Right atrium auricular region (tissue), 2 donors: Measurements from ENCODE around the gene TAGLN2. TPM values are rescaled to one million over a fixed set of nuclear protein-coding genes. Genes with fewer than 3 reads are reported as not detected.
"Not testable (repeated sequence)": the region's sequence is repeated elsewhere in the genome, so short reads cannot be mapped to it uniquely, and the experiment has no call there.

Experiments
- DNase-seq: peaks from one replicate; pipeline ENCODE4 v3.0.0-alpha.2; 2019; ENCODE audit warnings: low spot score
- H3K27ac ChIP-seq, 2 donors: fragments of 200-600 bp; sonication (generic); 1 replicate in 1 of 2; 2 replicates in 1 of 2; pipeline ENCODE4 v1.5.1; 2016 to 2019
- H3K27me3 ChIP-seq, 2 donors: fragments of 200-600 bp; sonication (generic); one replicate each; pipeline versions ENCODE4 v1.5.1 to v1.6.0; 2017 to 2019
- H3K36me3 ChIP-seq: fragments of 200-600 bp; sonication (generic); one replicate; pipeline ENCODE4 v1.5.1; 2016
- H3K4me1 ChIP-seq, 2 donors: fragments of 200-600 bp; sonication (generic); one replicate each; pipeline versions ENCODE4 v1.5.1 to v1.6.0; 2017 to 2019
- H3K4me3 ChIP-seq, 2 donors: fragments of 200-600 bp; sonication (generic); 1 replicate in 1 of 2; 2 replicates in 1 of 2; pipeline ENCODE4 v1.5.1; 2017 to 2019; ENCODE audit warnings: mild to moderate bottlenecking in 1 of 2, moderate library complexity in 1 of 2
- H3K9me3 ChIP-seq, 2 donors: fragments of 200-600 bp; sonication (generic); one replicate each; pipeline ENCODE4 v1.5.1; 2019
- total RNA-seq, 2 donors: library from RNA; depleted of rRNA; stranded (reverse); fragments of >200 nt; gene quantifications; one replicate each; pipeline ENCODE4 v1.1.0, GENCODE V29; 2016
- TF ChIP-seq, protein P1 (sequence below), 2 donors: fragments of 200-600 bp; sonication (generic); IDR thresholded peaks; one replicate each; pipeline ENCODE4 v1.5.1; 2019; ENCODE audit warnings: antibody characterized with exemption in 2 of 2

TAGLN2 gene
- total RNA-seq, 2 donors from 2014 or later: 124 to 235 TPM

DNA sequence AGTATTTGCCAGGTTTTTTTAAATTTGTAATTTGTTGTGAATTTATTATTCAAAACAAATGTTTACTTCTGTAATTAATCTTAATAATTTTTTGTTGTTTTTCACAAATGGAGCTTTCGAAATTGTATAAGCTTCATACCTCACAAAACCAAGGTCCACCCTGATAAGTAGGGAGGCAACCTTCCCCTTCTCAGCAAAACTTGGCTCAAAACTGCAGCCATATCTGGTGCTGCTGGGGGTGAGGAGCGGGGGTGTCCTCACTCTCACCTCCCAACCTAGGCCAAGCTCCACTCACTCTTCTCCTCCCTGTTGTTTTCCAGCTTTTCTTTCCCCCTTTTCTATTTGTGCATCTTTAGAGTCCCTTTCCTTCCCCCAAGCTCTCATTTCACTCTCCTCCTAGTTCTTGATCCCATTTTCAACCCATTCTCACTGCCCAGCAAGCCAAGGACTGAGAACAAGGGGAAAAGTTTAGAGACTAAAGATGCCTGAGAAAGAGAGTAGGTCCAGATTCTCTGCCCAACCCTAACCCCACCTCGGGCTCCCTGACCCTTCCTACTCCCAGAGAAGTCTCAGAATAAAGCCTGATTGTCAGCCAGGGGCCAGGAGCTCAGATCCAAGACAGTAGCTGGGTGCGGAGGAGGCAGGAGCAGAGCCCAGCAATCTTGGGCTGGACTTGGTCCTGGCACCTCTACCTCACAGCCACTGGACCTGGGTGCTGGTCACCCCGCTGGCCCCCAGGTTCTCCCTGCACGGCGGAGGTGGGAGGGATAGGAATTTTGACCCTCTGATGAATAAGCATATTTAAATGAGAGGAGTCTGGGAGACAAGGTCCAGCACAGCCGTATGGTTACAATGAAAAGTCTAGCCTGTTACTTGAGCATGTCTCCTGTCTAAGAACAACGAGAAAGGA, 17.0 kb downstream of the TAGLN2 start:
- H3K4me3 ChIP-seq: no peak overlapping the region
- H3K9me3 ChIP-seq: no peaks in the 10 kb centered on the region
- H3K4me1 ChIP-seq: peaks cover 0 to 32% of the 10 kb centered on the region in 2 donors
- H3K27me3 ChIP-seq: no peaks in the 10 kb centered on the region
- H3K36me3 ChIP-seq: no peaks in the 10 kb centered on the region
- TF ChIP-seq, protein P1, sequence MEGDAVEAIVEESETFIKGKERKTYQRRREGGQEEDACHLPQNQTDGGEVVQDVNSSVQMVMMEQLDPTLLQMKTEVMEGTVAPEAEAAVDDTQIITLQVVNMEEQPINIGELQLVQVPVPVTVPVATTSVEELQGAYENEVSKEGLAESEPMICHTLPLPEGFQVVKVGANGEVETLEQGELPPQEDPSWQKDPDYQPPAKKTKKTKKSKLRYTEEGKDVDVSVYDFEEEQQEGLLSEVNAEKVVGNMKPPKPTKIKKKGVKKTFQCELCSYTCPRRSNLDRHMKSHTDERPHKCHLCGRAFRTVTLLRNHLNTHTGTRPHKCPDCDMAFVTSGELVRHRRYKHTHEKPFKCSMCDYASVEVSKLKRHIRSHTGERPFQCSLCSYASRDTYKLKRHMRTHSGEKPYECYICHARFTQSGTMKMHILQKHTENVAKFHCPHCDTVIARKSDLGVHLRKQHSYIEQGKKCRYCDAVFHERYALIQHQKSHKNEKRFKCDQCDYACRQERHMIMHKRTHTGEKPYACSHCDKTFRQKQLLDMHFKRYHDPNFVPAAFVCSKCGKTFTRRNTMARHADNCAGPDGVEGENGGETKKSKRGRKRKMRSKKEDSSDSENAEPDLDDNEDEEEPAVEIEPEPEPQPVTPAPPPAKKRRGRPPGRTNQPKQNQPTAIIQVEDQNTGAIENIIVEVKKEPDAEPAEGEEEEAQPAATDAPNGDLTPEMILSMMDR (IDR thresholded peaks at IDR 0.05): no peak
- no peak overlapping the region for H3K27ac ChIP-seq
- DNase-seq: no peak

DNA sequence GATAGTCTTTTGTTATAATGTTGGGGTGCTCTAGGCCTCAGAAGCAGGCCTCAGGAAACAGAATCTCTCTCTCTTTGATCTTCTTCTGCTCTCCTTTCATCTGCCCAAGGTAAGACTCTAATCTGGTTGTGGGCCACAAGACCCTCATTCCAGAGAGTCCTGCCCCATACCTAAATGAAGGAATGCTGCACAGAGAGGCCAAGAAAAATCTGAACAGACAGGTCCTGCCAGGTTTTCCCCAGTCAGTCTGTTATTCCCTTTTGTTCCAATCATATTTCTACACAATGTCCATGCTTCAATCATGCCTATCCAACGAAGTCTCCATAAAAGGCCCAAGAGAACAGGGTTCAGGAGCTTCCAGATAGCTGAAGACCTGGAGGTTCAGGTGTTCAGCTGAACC, 18.3 kb downstream of the TAGLN2 start:
- H3K27me3 ChIP-seq: no peaks in the 10 kb centered on the region
- no peak for DNase-seq
- TF ChIP-seq, protein P1 (IDR thresholded peaks at IDR 0.05): no peak
- peaks cover 0 to 23% of the 10 kb centered on the region in 2 donors for H3K4me1 ChIP-seq
- H3K9me3 ChIP-seq: no peaks in the 10 kb centered on the region
- no peak overlapping the region for H3K4me3 ChIP-seq
- H3K36me3 ChIP-seq: no peaks in the 10 kb centered on the region
- no peak overlapping the region for H3K27ac ChIP-seq

DNA sequence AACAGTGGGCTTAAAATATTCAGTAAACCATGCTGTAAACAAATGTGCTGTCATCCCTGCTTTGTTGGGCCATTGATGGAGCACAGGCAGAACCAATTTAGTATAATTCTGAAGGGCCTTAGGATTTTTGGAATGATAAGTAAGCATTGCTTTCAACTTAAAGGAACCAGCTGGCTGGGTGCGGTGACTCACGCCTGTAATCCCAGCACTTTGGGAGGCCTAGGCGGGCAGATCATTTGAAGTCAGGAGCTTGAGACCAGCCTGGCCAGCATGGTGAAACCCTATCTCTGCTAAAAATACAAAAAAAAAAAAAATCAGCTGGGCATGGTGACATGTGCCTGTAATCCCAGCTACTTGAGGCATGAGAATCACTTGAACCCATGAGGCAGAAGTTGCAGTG, 21.3 kb downstream of the TAGLN2 start:
- not testable (repeated sequence) for H3K27ac ChIP-seq, H3K4me3 ChIP-seq, DNase-seq, H3K27me3 ChIP-seq, H3K9me3 ChIP-seq, H3K36me3 ChIP-seq
- H3K4me1 ChIP-seq: peaks cover 0 to 19% of the 10 kb centered on the region in 2 donors

DNA sequence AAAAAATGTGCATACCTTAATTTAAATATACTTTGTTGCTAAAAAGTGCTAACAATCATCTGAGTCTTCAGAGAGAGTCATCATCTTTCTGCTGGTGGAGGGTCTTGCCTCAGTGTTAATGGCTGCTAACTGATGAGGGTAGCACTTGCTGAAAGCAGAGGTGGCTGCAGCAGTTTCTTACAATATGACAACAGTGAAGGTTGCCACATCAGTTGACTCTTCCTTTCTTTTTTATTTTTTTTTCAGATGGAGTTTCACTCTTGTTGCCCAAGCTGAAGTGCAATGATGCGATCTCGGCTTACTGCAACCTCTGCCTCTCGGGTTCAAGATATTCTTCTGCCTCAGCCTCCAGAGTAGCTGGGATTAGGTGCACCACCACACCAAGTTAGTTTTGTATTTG, 22.8 kb downstream of the TAGLN2 start:
- Histone ChIP-seq H3K36me3 (no peaks in the 10 kb centered on the region), H3K4me3 (no peak overlapping the region), H3K9me3 (no peaks in the 10 kb centered on the region), H3K4me1 (peaks cover 0 to 19% of the 10 kb centered on the region in 2 donors), H3K27ac (no peak overlapping the region), H3K27me3 (no peaks in the 10 kb centered on the region)
- no peak for DNase-seq
- TF ChIP-seq, protein P1 (IDR thresholded peaks at IDR 0.05): no peak

DNA sequence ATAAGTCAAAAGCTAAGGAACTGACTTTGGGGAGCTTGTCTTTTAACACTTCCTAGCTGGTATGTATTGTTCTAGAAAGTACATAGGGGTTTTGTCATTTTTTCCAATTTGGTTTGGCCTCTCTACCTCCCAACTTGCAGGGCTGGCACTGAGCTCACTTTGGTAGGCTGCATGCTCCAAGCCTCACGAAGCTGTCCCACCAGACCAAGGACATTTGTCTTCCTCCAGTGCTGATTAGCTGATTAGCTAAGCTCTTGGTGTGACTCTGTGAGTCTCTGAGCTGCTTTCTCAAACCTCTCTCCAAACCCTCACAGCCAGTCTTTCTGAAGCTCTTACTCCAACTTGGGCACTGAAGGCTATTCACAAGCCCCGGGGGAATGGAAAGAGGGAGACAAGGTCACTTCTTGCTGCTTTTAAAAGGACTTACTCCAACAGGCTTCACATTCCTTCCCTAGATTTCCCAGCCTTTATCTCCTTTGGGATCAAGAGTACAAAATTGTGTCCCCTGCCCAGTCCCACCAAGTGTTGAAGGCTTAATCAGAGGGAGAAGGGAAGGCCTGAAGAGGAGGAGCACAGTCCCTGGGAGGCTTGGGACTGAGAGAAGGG, 24.4 kb downstream of the TAGLN2 start:
- Histone ChIP-seq H3K36me3 (no peaks in the 10 kb centered on the region), H3K27ac (peak overlapping the region; percentile 17 to 22), H3K27me3 (no peaks in the 10 kb centered on the region), H3K4me3 (no peak overlapping the region), H3K4me1 (peaks cover 0 to 19% of the 10 kb centered on the region in 2 donors), H3K9me3 (no peaks in the 10 kb centered on the region)
- TF ChIP-seq, protein P1 (IDR thresholded peaks at IDR 0.05): no peak
- DNase-seq: no peak

DNA sequence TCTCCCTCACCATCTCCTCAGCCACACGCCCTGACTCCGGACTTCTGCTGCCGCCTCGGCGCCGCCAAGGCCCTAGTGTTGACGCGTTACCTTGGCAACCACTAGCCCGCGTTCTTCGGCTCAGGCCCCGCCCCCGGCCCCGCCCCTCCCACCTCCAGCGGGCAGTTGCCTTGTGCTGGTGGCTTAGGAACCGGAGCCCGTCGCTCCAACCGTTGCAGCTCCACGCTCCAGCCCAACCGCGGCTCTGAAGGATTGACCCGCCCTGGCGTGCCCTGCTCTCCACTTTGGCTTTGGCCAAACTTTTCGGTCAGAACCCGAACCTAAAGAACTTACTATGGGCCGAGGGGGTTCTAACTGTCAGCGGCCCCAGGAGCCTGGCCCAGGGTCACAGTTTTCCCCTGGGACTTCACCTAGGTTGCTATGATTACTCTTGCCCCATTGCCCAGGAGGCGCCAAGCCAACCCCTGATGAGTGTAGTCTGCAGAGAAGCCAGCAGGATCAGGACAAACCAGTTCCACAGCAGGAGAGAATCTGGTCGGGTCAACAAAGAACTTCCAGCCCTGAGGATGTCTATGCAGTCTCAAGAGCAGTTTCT, 25.1 kb downstream of the TAGLN2 start, which contains the start of gene CFAP45:
CFAP45 (minus strand) TSS at position 80 of the 595 bp plus-strand sequence; CDS start at position 13, 67 bp downstream.
- peak; percentile 90 for DNase-seq
- H3K27me3 ChIP-seq: no peaks in the 10 kb centered on the region
- TF ChIP-seq, protein P1 (IDR thresholded peaks at IDR 0.05): no peak
- H3K27ac ChIP-seq: peak within 1 kb of the TSS; percentile 22 to 55
- no peaks in the 10 kb centered on the region for H3K9me3 ChIP-seq
- peaks cover 0 to 19% of the 10 kb centered on the region in 2 donors for H3K4me1 ChIP-seq
- no peaks in the 10 kb centered on the region for H3K36me3 ChIP-seq
- peak within 1 kb of the TSS in 1 of 2 donors; percentile 6 for H3K4me3 ChIP-seq

DNA sequence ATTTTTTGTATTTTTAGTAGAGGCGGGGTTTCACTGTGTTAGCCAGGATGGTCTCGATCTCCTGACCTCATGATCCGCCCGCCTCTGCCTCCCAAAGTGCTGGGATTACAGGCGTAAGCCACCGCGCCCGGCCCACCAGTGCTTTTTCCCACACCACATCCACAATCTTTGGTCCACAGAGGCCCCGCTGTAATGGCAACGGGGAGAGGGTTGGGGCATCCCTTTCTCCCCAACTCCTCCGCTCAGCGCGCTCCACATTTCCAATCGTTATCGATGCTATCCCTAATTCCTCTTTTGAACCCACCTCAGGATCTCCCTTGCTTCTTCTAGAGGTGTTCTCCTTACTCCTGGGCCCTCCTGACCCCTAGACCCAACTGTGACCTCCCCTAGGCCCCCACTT, 25.7 kb downstream of the TAGLN2 start:
- H3K27ac ChIP-seq: peak overlapping the region in 1 of 2 donors; percentile 22
- H3K36me3 ChIP-seq, H3K4me3 ChIP-seq, H3K27me3 ChIP-seq, H3K9me3 ChIP-seq, DNase-seq: not testable (repeated sequence)
- H3K4me1 ChIP-seq: peaks cover 0 to 19% of the 10 kb centered on the region in 2 donors
